ENCODE data around the gene TOGARAM2.

DNA sequence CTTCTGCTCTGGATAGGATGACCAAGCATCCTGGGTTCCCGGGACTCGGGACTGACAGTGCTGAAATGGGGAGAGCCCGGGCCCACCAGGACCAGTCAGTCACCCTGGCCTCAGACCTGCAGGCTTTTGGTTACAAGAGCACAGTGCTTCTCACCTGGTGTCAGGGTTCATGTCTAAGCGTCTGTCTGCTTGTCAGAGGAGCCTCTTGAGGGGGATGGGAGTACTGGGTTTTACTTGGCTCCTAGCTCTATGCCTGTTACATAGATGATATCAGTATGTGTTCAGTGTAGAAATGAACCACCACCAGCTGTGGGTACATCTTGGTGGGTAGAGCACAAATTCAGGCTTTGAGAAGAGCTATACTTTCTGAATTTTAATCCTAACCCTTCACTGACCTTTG, 63.4 kb downstream of the TOGARAM2 start:
- TF ChIP-seq, protein P1, sequence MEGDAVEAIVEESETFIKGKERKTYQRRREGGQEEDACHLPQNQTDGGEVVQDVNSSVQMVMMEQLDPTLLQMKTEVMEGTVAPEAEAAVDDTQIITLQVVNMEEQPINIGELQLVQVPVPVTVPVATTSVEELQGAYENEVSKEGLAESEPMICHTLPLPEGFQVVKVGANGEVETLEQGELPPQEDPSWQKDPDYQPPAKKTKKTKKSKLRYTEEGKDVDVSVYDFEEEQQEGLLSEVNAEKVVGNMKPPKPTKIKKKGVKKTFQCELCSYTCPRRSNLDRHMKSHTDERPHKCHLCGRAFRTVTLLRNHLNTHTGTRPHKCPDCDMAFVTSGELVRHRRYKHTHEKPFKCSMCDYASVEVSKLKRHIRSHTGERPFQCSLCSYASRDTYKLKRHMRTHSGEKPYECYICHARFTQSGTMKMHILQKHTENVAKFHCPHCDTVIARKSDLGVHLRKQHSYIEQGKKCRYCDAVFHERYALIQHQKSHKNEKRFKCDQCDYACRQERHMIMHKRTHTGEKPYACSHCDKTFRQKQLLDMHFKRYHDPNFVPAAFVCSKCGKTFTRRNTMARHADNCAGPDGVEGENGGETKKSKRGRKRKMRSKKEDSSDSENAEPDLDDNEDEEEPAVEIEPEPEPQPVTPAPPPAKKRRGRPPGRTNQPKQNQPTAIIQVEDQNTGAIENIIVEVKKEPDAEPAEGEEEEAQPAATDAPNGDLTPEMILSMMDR (conservative IDR thresholded peaks at IDR 0.05; ENCODE audit: low read depth, low read length): no peak
- TF ChIP-seq EZH2 (IDR thresholded peaks at IDR 0.05; ENCODE audit: borderline replicate concordance, low read depth, low read length, poor library complexity, severe bottlenecking): no peak

Data from A673 (cell line).